ENCODE measurements around the gene PKHD1.

Gene PKHD1

DNA sequence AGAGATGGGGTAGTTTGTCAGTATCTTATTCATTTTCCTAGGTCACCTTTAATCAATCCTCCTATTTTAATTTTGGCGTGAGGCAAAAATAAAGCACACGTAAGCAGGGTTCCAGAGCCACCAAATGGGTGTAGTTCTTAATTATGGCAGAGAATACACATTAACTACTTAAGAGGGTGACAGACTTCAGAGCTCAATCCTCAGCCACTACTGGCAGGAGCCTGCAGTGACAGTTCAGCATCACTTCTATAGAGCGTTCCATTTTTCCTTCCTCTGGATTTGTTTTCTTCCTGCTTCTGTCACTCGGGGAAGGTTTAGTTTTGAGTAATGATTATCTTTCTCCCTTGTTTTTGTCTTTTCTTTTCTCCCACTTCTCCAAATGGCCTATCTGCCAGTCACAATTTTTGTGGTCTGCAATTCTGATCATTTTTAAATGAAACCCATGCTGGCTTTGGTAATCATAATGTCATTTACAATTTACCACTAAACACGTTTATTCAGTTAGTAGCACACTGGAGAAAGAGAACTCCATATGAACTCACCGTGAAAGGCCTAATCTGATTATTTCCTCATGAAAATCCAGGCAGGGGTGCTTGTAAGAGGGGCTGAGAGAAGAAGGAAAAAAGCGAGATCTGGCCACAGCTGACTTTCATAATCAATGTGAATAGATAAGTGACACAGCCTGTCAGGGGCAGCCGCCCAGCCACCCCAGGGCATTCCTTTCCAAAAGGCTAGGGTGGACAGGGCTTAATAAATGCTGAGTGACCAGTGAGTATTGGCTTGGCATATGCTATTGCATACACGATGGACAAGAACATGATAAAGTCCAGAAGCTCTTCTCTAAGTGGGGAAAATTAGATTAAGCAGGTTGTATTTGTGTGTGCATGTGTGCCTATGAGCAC is 412.1 kb downstream of the PKHD1 start:
- no peaks in the 10 kb centered on the region for H3K9me3 ChIP-seq (ENCODE audit: control insufficient read depth, insufficient read depth, low read length)
- no peaks in the 10 kb centered on the region for H3K36me3 ChIP-seq (ENCODE audit: insufficient read depth, low read length)
- H3K4me1 ChIP-seq (ENCODE audit: insufficient read depth, low read length): no peaks in the 10 kb centered on the region
- no peak overlapping the region for H3K9ac ChIP-seq (ENCODE audit: low read depth, low read length)

- H3K36me3 ChIP-seq (ENCODE audit: insufficient read depth, low read length): no peaks in the 10 kb centered on the region; the same call in 1 of the 2 replicates
- no peak overlapping the region for H3K9ac ChIP-seq (ENCODE audit: low read depth, low read length)
- no peaks in the 10 kb centered on the region for H3K4me1 ChIP-seq (ENCODE audit: insufficient read depth, low read length)
- H3K9me3 ChIP-seq (ENCODE audit: control insufficient read depth, insufficient read depth, low read length): no peaks in the 10 kb centered on the region
Measured at GRCh38 chr6:51663525-51663924, 423.9 kb downstream of the PKHD1 start.

DNA sequence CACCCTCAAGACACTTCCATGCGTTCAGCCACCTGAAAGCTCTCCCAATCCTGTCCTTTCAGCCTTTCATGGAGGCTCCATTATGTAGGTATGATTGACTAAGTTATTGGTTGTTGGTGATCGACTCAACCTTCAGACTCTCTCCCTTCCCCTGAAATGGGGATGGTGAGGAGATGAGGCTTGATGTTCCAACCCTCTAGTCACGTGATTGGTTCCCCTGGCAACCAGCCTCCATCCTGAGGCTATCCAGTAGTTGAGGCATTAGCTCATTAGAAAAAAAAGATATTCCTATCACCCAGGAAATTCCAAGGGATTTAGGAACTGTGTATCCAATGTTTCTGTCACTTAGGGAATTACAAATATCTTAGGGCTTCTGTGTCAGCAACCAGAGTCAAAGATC is 426.6 kb downstream of the PKHD1 start:
- no peak overlapping the region for H3K9ac ChIP-seq (ENCODE audit: low read depth, low read length)

DNA sequence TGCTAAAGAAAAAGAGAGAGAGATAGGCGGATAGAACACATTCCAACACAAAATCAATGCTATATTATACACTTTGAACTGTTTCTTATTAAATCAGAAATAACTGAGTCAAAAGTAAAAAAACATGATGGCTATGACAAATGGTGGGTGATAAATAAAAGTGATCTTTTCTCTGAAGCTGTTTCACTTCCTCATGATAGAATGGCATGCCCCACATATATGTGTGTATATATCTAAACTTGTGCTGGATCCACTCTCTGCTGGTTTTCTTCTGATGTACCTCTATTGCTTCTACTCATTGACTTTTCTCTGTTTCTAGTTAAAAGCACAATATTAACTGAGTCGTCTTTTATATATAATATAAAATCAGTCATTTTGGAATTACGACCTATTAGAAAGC is 429.9 kb downstream of the PKHD1 start:
- no peak overlapping the region for H3K9ac ChIP-seq (ENCODE audit: low read depth, low read length)
- H3K36me3 ChIP-seq (ENCODE audit: insufficient read depth, low read length): no peaks in the 10 kb centered on the region; the same call in 1 of the 2 replicates
- H3K4me1 ChIP-seq (ENCODE audit: insufficient read depth, low read length): no peaks in the 10 kb centered on the region
- no peaks in the 10 kb centered on the region for H3K9me3 ChIP-seq (ENCODE audit: control insufficient read depth, insufficient read depth, low read length)

More for the DNA sequence above, 426.6 kb downstream of the PKHD1 start:
- H3K36me3 ChIP-seq (ENCODE audit: insufficient read depth, low read length): no peaks in the 10 kb centered on the region; the same call in 1 of the 2 replicates
- H3K4me1 ChIP-seq (ENCODE audit: insufficient read depth, low read length): no peaks in the 10 kb centered on the region
- H3K9me3 ChIP-seq (ENCODE audit: control insufficient read depth, insufficient read depth, low read length): no peaks in the 10 kb centered on the region

DNA sequence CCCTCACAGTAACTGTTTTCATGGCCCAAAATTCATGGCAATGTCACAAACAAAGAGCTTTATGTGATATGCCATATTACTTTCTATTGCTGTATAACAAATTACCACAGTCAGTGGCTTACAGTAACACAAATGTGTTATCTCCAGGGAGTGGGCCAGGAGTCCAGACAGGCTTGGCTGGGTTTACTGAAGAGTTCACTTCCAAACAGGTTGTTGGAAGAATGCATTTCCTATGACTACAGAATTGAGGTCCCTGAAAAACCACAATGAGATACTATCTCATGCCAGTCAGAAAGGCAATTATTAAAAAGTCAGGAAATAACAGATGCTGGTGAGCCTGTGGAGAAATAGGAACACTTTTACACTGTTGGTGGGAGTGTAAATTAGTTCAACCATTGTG is 431.9 kb downstream of the PKHD1 start:
- H3K9ac ChIP-seq (ENCODE audit: low read depth, low read length): no peak overlapping the region
- H3K36me3 ChIP-seq (ENCODE audit: insufficient read depth, low read length): no peaks in the 10 kb centered on the region; the same call in 1 of the 2 replicates
- no peaks in the 10 kb centered on the region for H3K4me1 ChIP-seq (ENCODE audit: insufficient read depth, low read length)
- no peaks in the 10 kb centered on the region for H3K9me3 ChIP-seq (ENCODE audit: control insufficient read depth, insufficient read depth, low read length)

- no peaks in the 10 kb centered on the region for H3K4me1 ChIP-seq (ENCODE audit: insufficient read depth, low read length)
- H3K36me3 ChIP-seq (ENCODE audit: insufficient read depth, low read length): no peaks in the 10 kb centered on the region; the same call in 1 of the 2 replicates
- no peaks in the 10 kb centered on the region for H3K9me3 ChIP-seq (ENCODE audit: control insufficient read depth, insufficient read depth, low read length)
- no peak overlapping the region for H3K9ac ChIP-seq (ENCODE audit: low read depth, low read length)
Measured at GRCh38 chr6:51654647-51655046, 432.8 kb downstream of the PKHD1 start.

- H3K9me3 ChIP-seq (ENCODE audit: control insufficient read depth, insufficient read depth, low read length): no peaks in the 10 kb centered on the region
- no peaks in the 10 kb centered on the region for H3K36me3 ChIP-seq (ENCODE audit: insufficient read depth, low read length)
- H3K4me1 ChIP-seq (ENCODE audit: insufficient read depth, low read length): no peaks in the 10 kb centered on the region
- H3K9ac ChIP-seq (ENCODE audit: low read depth, low read length): no peak overlapping the region
Measured at GRCh38 chr6:51651132-51651817, 436.1 kb downstream of the PKHD1 start.

DNA sequence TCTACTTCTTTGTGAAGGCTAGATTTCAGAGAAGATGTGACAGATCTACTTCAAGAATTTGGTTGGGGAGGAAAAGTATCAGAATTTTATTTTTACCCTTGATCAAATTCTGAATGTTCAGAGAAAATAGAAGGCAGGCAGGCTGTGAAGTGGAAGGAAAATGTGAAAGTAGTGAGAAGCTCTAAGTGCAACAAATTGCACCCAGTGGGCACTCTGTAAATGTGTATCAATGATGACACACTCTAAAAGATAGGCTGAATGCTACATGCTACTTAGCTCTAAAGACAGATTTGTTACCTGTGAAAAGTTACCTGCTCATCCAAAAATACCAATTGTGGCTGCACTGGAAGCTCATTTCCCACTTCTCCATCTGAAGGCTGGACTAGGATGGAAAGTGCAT is 438.6 kb downstream of the PKHD1 start:
- H3K9ac ChIP-seq (ENCODE audit: low read depth, low read length): no peak overlapping the region
- H3K36me3 ChIP-seq (ENCODE audit: insufficient read depth, low read length): no peaks in the 10 kb centered on the region
- no peaks in the 10 kb centered on the region for H3K4me1 ChIP-seq (ENCODE audit: insufficient read depth, low read length)
- no peaks in the 10 kb centered on the region for H3K9me3 ChIP-seq (ENCODE audit: control insufficient read depth, insufficient read depth, low read length)

DNA sequence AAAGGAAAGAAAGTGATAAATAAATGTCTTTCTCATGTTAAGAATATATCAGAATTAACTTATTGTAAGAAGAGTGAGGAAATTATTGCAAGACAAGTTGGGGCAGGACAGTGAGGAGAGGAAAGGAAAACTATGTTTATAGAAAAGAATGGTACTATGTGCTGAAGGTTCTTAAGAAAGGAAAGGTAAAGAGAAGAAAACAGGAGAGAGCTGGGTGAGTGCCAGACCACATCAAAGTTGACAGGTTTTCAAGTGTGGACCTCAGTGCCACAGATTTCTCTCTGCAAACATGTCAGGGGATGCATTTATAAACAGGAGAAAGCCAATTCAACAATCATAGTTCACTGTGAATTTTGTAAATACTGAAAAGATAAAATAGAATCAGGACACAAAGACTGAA is 439.2 kb downstream of the PKHD1 start:
- Histone ChIP-seq H3K36me3 (ENCODE audit: insufficient read depth, low read length) (no peaks in the 10 kb centered on the region), H3K9me3 (ENCODE audit: control insufficient read depth, insufficient read depth, low read length) (no peaks in the 10 kb centered on the region), H3K4me1 (ENCODE audit: insufficient read depth, low read length) (no peaks in the 10 kb centered on the region), H3K9ac (ENCODE audit: low read depth, low read length) (no peak overlapping the region)

- H3K9ac ChIP-seq (ENCODE audit: low read depth, low read length): no peak overlapping the region
- H3K36me3 ChIP-seq (ENCODE audit: insufficient read depth, low read length): no peaks in the 10 kb centered on the region
- no peaks in the 10 kb centered on the region for H3K9me3 ChIP-seq (ENCODE audit: control insufficient read depth, insufficient read depth, low read length)
- no peaks in the 10 kb centered on the region for H3K4me1 ChIP-seq (ENCODE audit: insufficient read depth, low read length)
Measured at GRCh38 chr6:51644426-51644825, 443.0 kb downstream of the PKHD1 start.

GRCh38 chr6:51640021-51640420 is 447.4 kb downstream of the PKHD1 start:
- Histone ChIP-seq H3K9me3 (ENCODE audit: control insufficient read depth, insufficient read depth, low read length) (no peaks in the 10 kb centered on the region), H3K4me1 (ENCODE audit: insufficient read depth, low read length) (no peaks in the 10 kb centered on the region), H3K9ac (ENCODE audit: low read depth, low read length) (no peak overlapping the region), H3K36me3 (ENCODE audit: insufficient read depth, low read length) (no peaks in the 10 kb centered on the region)

DNA sequence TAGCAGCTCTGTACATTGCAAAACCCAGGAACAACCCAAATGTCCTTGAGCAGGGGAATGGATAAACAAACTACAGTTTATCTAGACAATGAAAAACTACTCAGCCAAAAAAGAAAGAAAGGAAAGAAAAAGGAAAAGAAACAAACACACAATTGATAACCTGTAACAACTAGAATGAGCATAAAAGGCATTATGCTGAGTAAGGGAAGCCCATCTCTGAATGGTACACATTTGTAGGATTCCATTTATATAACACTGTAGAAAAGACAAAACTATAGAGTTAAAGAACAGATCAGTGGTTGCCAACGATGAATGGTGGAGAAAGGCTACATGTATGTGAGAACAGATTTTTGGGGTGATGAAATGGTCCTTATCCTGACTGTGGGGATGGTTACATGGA is 454.0 kb downstream of the PKHD1 start:
- Histone ChIP-seq H3K36me3 (ENCODE audit: insufficient read depth, low read length) (no peaks in the 10 kb centered on the region), H3K9me3 (ENCODE audit: control insufficient read depth, insufficient read depth, low read length) (no peaks in the 10 kb centered on the region), H3K9ac (ENCODE audit: low read depth, low read length) (no peak overlapping the region), H3K4me1 (ENCODE audit: insufficient read depth, low read length) (peaks cover 5% of the 10 kb centered on the region; the same call in 1 of the 2 replicates)

- Histone ChIP-seq H3K9ac (ENCODE audit: low read depth, low read length) (no peak overlapping the region), H3K36me3 (ENCODE audit: insufficient read depth, low read length) (no peaks in the 10 kb centered on the region), H3K9me3 (ENCODE audit: control insufficient read depth, insufficient read depth, low read length) (no peaks in the 10 kb centered on the region), H3K4me1 (ENCODE audit: insufficient read depth, low read length) (peaks cover 5% of the 10 kb centered on the region; the same call in 1 of the 2 replicates)
Measured at GRCh38 chr6:51630011-51630410, 457.4 kb downstream of the PKHD1 start.

- Histone ChIP-seq H3K4me1 (ENCODE audit: insufficient read depth, low read length) (no peaks in the 10 kb centered on the region), H3K9ac (ENCODE audit: low read depth, low read length) (no peak overlapping the region), H3K9me3 (ENCODE audit: control insufficient read depth, insufficient read depth, low read length) (no peaks in the 10 kb centered on the region), H3K36me3 (ENCODE audit: insufficient read depth, low read length) (no peaks in the 10 kb centered on the region)
Measured at GRCh38 chr6:51626391-51626790, 461.0 kb downstream of the PKHD1 start.

DNA sequence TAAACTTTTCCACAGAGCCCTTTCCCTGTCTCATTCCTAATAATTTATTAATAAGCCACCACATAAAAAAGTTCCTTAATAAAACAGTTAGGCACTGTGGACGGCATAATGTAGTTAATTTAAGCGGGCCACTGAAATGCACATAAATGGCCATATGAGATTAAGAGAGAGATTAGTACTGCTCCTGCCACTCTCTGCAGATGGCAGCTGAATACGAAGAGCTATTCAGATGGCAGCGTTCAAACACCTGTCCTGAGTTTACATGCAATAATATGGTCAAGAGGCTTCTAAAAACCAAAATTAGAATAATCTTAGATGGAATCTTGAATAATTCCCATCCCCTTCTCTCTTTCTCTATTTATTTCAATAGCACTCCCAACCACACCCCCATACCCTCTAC is 461.8 kb downstream of the PKHD1 start:
- Histone ChIP-seq H3K9ac (ENCODE audit: low read depth, low read length) (no peak overlapping the region), H3K4me1 (ENCODE audit: insufficient read depth, low read length) (no peaks in the 10 kb centered on the region), H3K36me3 (ENCODE audit: insufficient read depth, low read length) (no peaks in the 10 kb centered on the region), H3K9me3 (ENCODE audit: control insufficient read depth, insufficient read depth, low read length) (no peaks in the 10 kb centered on the region)
